Body of pancreas (tissue), 4 donors: Measurements from ENCODE around the gene ADAMTS20.

ENCODE experiments used
- POLR2A ChIP-seq, 3 donors: fragments of 450-650 bp; IDR thresholded peaks; one replicate each; pipeline ENCODE4 v1.6.1; 2016; ENCODE audit warnings: antibody characterized with exemption in 3 of 3, mild to moderate bottlenecking in 2 of 3
- TF ChIP-seq, protein P1 (sequence below), 7 experiments: fragments of 450-650 bp in 4 of 7; fragments of 200-600 bp in 3 of 7; sonication (generic) in 3 of 7; IDR thresholded peaks; one replicate each; pipeline ENCODE4 v1.5.1; 2016 to 2019; ENCODE audit warnings: antibody characterized with exemption in 7 of 7

GRCh38 chr12:43459285-43459684 is 92.7 kb downstream of the ADAMTS20 start:
- TF ChIP-seq, protein P1, sequence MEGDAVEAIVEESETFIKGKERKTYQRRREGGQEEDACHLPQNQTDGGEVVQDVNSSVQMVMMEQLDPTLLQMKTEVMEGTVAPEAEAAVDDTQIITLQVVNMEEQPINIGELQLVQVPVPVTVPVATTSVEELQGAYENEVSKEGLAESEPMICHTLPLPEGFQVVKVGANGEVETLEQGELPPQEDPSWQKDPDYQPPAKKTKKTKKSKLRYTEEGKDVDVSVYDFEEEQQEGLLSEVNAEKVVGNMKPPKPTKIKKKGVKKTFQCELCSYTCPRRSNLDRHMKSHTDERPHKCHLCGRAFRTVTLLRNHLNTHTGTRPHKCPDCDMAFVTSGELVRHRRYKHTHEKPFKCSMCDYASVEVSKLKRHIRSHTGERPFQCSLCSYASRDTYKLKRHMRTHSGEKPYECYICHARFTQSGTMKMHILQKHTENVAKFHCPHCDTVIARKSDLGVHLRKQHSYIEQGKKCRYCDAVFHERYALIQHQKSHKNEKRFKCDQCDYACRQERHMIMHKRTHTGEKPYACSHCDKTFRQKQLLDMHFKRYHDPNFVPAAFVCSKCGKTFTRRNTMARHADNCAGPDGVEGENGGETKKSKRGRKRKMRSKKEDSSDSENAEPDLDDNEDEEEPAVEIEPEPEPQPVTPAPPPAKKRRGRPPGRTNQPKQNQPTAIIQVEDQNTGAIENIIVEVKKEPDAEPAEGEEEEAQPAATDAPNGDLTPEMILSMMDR (IDR thresholded peaks at IDR 0.05), result no peak
- TF ChIP-seq POLR2A (IDR thresholded peaks at IDR 0.05), result no peak
